Neural progenitor cell (in vitro differentiated cells): ENCODE results near the gene NEU1.

Experiments
- EZH2 ChIP-seq: fragments of 200-600 bp; sonication (generic); IDR thresholded peaks from 2 replicates; pipeline ENCODE4 v1.6.1; 2017; ENCODE audit warnings: antibody characterized with exemption, mild to moderate bottlenecking, moderate library complexity
- EZH2phosphoT487 ChIP-seq: fragments of 200-600 bp; sonication (generic); IDR thresholded peaks from 2 replicates; pipeline ENCODE4 v1.6.1; 2017; ENCODE audit warnings: antibody characterized with exemption
- TF ChIP-seq, protein P1 (sequence below): fragments of 200-600 bp; sonication (generic); IDR thresholded peaks from 2 replicates; pipeline ENCODE4 v1.5.1; 2017; ENCODE audit warnings: antibody characterized with exemption, mild to moderate bottlenecking

DNA sequence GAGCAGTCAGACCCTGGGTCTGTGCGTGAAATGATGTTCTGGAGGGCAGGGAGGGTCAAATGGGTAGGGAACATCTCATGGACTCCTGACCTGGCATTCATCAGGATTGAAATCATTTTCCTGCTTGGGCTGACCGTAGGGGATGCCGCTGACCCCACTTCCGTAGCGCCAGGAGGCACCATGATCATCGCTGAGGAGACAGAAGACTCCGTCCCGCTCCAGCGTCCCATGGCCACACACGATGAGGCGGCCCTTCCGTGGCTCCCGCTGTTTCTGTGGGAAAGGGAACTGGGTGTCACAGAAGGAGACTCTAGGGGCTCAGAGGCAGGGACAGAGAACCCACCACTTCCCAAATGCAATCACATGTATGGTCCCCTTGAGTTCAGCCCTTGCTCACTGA lies 2.3 kb downstream of the NEU1 start:
- TF ChIP-seq, protein P1, sequence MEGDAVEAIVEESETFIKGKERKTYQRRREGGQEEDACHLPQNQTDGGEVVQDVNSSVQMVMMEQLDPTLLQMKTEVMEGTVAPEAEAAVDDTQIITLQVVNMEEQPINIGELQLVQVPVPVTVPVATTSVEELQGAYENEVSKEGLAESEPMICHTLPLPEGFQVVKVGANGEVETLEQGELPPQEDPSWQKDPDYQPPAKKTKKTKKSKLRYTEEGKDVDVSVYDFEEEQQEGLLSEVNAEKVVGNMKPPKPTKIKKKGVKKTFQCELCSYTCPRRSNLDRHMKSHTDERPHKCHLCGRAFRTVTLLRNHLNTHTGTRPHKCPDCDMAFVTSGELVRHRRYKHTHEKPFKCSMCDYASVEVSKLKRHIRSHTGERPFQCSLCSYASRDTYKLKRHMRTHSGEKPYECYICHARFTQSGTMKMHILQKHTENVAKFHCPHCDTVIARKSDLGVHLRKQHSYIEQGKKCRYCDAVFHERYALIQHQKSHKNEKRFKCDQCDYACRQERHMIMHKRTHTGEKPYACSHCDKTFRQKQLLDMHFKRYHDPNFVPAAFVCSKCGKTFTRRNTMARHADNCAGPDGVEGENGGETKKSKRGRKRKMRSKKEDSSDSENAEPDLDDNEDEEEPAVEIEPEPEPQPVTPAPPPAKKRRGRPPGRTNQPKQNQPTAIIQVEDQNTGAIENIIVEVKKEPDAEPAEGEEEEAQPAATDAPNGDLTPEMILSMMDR: no peak
- TF ChIP-seq EZH2 (no peak), EZH2phosphoT487 (no peak)
